ENCODE data around the gene TEX36.
"Not testable (repeated sequence)": the region's sequence is repeated elsewhere in the genome, so short reads cannot be mapped to it uniquely, and the experiment has no call there.

The TEX36 gene

DNA sequence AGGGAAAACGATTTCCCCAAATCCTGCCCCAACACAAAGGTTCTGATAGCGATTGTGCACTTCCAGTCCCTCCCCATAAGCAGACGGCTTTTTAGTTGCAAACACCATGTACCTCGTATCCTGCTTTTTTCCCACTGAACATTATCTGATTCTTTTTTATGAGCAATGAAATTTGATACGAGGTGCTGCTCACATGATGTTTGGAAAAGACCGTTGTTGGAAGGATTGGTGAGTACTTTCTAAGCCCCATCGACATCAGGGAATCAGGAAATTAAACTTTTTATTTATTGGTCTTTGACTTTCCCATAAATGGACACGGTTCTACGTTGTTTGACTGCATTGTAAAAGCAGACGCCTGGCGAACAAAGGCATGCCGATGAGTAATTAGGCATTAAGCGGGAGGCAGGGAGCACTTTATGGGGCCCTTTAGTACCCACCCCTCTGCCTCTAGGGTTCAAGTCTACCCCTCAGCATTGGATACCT is 49.4 kb downstream of the TEX36 start:
- DNase-seq (ENCODE audit: insufficient read length, low spot score): no peak

DNA sequence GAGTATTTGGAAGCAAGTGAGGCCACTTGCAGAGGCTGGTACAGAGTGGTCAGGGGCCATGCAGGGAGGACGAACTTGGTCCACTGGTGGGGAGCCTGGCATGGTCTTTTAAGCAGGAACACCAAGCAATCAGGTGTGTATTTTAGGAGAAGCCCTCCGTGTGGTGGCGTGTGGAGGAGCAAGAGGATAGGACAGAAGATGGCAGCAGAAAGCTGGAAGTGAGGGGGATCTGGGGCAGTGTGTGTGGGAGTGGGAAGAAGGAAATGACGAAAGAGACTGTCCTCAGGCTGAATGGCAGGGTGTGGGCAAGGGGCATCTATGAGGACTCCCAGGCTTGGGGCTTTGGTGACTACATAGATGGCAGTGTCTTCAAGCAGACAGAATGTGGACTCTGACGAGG is 51.2 kb downstream of the TEX36 start:
- no peak for TF ChIP-seq POLR2A (IDR thresholded peaks at IDR 0.05; ENCODE audit: low read depth, low read length)
- DNase-seq (ENCODE audit: insufficient read length, low spot score) (no peak), FAIRE-seq (no peak)

More for the DNA sequence above, 49.4 kb downstream of the TEX36 start:
- TF ChIP-seq POLR2A (IDR thresholded peaks at IDR 0.05; ENCODE audit: low read depth, low read length): no peak
- FAIRE-seq: no peak

DNA sequence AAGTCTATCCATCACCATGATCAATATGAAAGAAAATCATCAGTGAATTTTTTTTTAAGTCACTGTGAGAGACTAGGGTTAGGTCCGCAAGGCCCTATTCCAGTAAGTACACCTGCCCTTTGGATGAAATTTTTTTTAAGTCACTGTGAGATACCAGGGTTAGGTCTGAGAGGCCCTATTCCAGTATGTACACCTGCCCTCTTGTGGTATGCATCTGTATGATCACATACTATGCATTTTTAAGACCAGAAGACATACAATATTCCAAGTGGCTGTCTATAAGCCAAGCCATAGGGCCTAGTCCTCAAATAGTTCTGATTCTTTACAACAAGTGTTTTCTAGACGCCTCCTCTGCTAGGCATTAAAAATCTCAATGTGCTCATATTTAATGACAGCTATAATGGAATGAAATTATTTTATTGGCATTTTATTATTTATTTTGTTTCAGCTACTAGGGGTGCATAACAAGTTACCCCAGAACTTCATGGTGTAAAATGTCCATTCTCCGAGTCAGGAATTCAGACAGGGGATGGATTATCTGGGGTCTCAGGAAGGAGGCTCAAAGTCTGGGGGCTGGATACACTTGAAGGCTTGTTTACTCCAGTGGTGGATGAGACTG is 53.1 kb downstream of the TEX36 start:
- TF ChIP-seq POLR2A (IDR thresholded peaks at IDR 0.05; ENCODE audit: low read depth, low read length): no peak
- DNase-seq (ENCODE audit: insufficient read length, low spot score) (peak; percentile 9), FAIRE-seq (no peak)

GRCh38 chr10:125628104-125629049 is 54.6 kb downstream of the TEX36 start:
- DNase-seq (ENCODE audit: insufficient read length, low spot score) (no peak), FAIRE-seq (no peak)
- TF ChIP-seq POLR2A (IDR thresholded peaks at IDR 0.05; ENCODE audit: low read depth, low read length): no peak

- no peak for FAIRE-seq
- TF ChIP-seq POLR2A (IDR thresholded peaks at IDR 0.05; ENCODE audit: low read depth, low read length): no peak
- no peak for DNase-seq (ENCODE audit: insufficient read length, low spot score)
Measured at GRCh38 chr10:125627646-125628045, 55.3 kb downstream of the TEX36 start.

DNA sequence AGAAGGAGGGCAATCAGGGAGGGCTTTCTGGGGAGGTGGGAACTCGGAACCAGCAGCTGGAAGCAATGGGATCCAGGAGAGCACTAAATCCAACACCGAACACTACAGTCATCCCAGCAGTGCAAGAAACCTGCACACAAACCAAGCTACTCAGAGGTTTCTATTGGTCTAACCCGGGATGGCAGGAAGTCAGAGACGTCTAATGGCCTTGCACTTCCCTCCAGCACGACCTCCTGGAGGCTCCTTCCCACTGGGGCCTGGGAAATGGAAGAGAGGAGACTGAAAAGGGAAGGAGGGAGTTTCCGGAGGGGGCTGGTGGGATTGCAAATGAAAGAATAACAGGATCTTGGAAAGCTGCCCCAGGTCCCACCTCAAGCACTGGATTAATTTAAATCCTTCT is 56.3 kb downstream of the TEX36 start:
- no peak for TF ChIP-seq POLR2A (IDR thresholded peaks at IDR 0.05; ENCODE audit: low read depth, low read length)
- FAIRE-seq (no peak), DNase-seq (ENCODE audit: insufficient read length, low spot score) (no peak)

DNA sequence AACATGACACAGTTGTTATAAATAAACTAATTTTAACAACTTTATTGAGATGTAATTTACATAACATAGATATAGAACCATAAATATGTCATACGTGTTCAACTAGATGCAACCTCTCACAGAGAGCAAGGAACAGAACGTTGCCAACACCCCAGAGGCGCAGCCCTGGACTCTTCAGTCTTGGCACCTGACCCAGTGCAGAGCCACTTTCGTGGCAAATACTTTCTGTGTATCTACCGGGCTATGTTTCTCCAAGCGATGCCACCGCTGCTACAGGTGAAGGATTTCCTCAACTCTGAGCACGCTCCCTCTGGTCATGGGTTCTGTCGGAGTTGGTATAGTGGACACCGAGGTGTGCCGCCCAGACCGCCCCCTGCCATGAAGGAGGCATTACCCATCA is 57.4 kb downstream of the TEX36 start:
- FAIRE-seq: no peak
- DNase-seq (ENCODE audit: insufficient read length, low spot score): no peak
- no peak for TF ChIP-seq POLR2A (IDR thresholded peaks at IDR 0.05; ENCODE audit: low read depth, low read length)

GRCh38 chr10:125624800-125625199 is 58.2 kb downstream of the TEX36 start:
- no peak for DNase-seq (ENCODE audit: insufficient read length, low spot score)
- FAIRE-seq: no peak
- TF ChIP-seq POLR2A (IDR thresholded peaks at IDR 0.05; ENCODE audit: low read depth, low read length): no peak

GRCh38 chr10:125621052-125621451 is 61.9 kb downstream of the TEX36 start:
- no peak for TF ChIP-seq POLR2A (IDR thresholded peaks at IDR 0.05; ENCODE audit: low read depth, low read length)
- FAIRE-seq (no peak), DNase-seq (ENCODE audit: insufficient read length, low spot score) (no peak)

DNA sequence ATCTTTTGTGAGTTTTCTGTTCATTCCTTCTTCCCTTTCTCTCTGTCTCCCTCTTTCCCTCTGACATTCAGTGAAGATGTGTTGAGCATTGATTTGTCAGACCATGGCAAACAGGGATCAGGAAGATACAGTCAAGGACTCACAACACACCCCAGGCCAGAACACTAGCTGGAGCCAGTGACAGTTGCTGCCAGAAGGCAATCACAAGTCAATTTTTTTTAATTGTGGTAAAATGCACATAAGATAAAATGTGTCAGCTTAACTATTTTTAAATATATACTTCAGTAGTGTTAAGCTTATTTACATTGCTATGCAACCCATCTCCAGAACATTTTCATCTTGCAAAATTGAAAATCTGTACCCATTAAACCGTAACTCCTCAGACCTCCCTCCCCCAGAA is 62.6 kb downstream of the TEX36 start:
- DNase-seq (ENCODE audit: insufficient read length, low spot score) (no peak), FAIRE-seq (no peak)
- TF ChIP-seq POLR2A (IDR thresholded peaks at IDR 0.05; ENCODE audit: low read depth, low read length): no peak

DNA sequence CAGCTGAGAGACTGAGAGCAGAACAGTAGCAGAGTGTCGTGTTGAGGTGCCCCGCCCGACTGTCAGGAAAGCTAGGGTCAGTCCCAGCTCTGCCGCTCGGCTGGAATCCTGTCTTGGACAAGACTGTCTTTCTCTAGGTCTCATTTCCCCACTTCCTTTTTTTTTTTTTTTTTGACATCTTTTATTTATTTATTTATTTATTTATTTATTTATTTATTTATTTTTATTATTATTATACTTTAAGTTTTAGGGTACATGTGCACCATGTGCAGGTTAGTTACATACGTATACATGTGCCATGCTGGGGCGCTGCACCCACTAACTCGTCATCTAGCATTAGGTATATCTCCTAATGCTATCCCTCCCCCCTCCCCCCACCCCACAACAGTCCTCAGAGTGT is 69.9 kb downstream of the TEX36 start:
- FAIRE-seq; DNase-seq (ENCODE audit: insufficient read length, low spot score): not testable (repeated sequence)

- no peak for TF ChIP-seq POLR2A (IDR thresholded peaks at IDR 0.05; ENCODE audit: low read depth, low read length)
- no peak for DNase-seq (ENCODE audit: insufficient read length, low spot score)
- FAIRE-seq: no peak
Measured at GRCh38 chr10:125611756-125612155, 71.2 kb downstream of the TEX36 start.

DNA sequence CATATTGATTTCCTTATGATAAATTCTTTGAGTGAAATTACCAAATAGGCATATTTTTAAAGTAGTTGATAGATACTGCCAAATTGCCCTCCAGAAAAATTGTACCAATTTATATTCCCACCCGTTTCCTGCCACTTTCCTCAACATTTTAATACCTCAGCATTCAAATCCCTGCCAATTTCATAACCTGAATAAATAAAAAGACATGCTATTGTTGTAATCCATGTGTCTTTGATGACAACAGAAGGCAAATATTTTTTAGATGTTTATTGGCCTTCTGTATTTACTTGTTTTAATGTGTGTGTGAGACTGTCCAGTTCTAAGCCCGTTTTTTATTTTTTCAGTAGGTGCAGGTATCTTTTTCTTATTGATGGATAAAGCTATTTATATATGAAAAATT is 71.7 kb downstream of the TEX36 start:
- DNase-seq (ENCODE audit: insufficient read length, low spot score) (no peak), FAIRE-seq (no peak)
- no peak for TF ChIP-seq POLR2A (IDR thresholded peaks at IDR 0.05; ENCODE audit: low read depth, low read length)

DNA sequence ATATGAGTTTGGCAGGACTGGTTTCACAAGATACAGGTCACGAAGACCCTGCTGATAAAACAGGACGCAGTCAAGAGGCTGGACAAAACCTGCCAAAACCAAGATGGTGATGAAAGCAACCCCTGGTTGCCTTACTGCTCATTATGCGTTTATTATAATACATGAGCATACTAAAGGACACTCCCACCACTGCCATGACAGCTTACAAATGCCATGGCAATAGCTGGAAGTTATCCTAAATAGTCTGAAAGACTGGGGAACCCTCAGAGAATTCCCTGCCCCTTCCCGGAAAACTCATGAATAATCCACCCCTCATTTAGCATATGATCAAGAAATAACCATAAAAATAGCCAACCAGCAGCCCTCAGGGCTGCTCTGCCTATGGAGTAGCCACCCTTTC is 73.1 kb downstream of the TEX36 start:
- no peak for FAIRE-seq
- no peak for DNase-seq (ENCODE audit: insufficient read length, low spot score)
- no peak for TF ChIP-seq POLR2A (IDR thresholded peaks at IDR 0.05; ENCODE audit: low read depth, low read length)

DNA sequence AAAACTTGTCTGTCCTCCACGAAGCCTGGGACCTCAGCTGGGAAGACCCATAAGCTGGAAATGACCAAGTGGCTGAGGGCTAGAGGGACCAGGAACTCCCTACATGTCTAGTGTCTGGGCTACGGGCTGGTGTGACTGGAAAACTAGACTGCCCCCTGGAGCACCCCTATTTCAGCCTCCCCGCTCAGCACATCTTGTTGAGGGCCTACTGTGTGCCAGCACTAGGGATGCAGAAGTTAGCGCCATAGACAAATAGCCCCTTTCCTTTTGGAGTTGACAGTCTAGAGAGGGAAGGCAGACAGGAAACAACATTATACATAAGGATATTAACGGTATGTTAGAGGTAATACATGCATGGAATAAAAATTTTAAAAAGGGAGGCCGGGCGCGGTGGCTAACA is 74.5 kb downstream of the TEX36 start:
- FAIRE-seq: no peak
- no peak for TF ChIP-seq POLR2A (IDR thresholded peaks at IDR 0.05; ENCODE audit: low read depth, low read length)

More for the DNA sequence above, 74.5 kb downstream of the TEX36 start:
- DNase-seq (ENCODE audit: insufficient read length, low spot score): no peak
